CD4-positive, alpha-beta T cell treated with Interleukin-12 subunit alpha and Interleukin-12 subunit beta, for 1 hour (primary cell): ENCODE measurements around the gene TAF3.

Experiments
- DNase-seq: peaks from one replicate; pipeline ENCODE4 v3.0.0-alpha.2; 2020

Gene TAF3

GRCh38 chr10:8061274-8062211 lies 243.2 kb downstream of the TAF3 start:
- DNase-seq: peak; percentile 71

- DNase-seq: no peak
Measured at GRCh38 chr10:8063128-8063908, 245.0 kb downstream of the TAF3 start.

- DNase-seq: no peak
Measured at GRCh38 chr10:8063935-8064334, 245.6 kb downstream of the TAF3 start.

- DNase-seq: no peak
Measured at GRCh38 chr10:8064436-8064835, 246.1 kb downstream of the TAF3 start.

- no peak for DNase-seq
Measured at GRCh38 chr10:8065651-8066050, 247.3 kb downstream of the TAF3 start.

- DNase-seq: no peak
Measured at GRCh38 chr10:8066124-8066523, 247.8 kb downstream of the TAF3 start.
